ENCODE measurements around the gene RAB11FIP4. TPM values are rescaled to one million over a fixed set of nuclear protein-coding genes. Genes with fewer than 3 reads are reported as not detected.

RAB11FIP4 gene
- total and polyA plus RNA-seq, 2 of the 8 experiments (the other 6 are each of a cell fraction or from before 2014, with no cell fraction given), result 21.7 to 53.2 TPM

- FAIRE-seq (no peak), DNase-seq (ENCODE audit: low read depth in 1 of 2, low spot score in 2 of 2) (peak in 1 of 2 experiments; percentile 79)
- H3K23me2 ChIP-seq (ENCODE audit: low read depth, low read length), result no peaks in the 10 kb centered on the region
- no peak overlapping the region for H2BK20ac ChIP-seq (ENCODE audit: low read length)
- H3K4me1 ChIP-seq (replicated peaks in 1 of 4; ENCODE audit: control insufficient read depth in 3 of 4, insufficient read depth in 4 of 4, low read length in 3 of 4), result peaks cover 0 to 4% (median 2%) of the 10 kb centered on the region in 4 experiments; a peak in 2 of 7 replicates
- H2AK5ac ChIP-seq (ENCODE audit: low read depth, low read length), result no peak overlapping the region
- no peak overlapping the region for H2BK12ac ChIP-seq (ENCODE audit: low read depth, low read length)
- no peak overlapping the region for H3K56ac ChIP-seq (replicated peaks; ENCODE audit: insufficient read length, low read depth, low read length)
- no peak overlapping the region for H3K14ac ChIP-seq (ENCODE audit: insufficient read length)
- no peak overlapping the region for H2BK120ac ChIP-seq (replicated peaks; ENCODE audit: low read depth, low read length)
- ChIA-PET POLR2A (ENCODE audit: partially characterized antibody) (interaction anchor here (1.2 kb wide), 2 partner anchors 10 to 25 kb away, joined by 4 to 6 read pairs; no protein-coding TSS in a partner anchor), CTCF (ENCODE audit: partially characterized antibody) (interaction anchor here (0.5 to 16.9 kb wide), 18 partner anchors 8 to 439 kb away, joined by 3 to 325 read pairs (median 5); no protein-coding TSS in a partner anchor)
- no peaks in the 10 kb centered on the region for H3K27me3 ChIP-seq (replicated peaks in 1 of 4; ENCODE audit: control insufficient read depth in 3 of 4, extremely low read depth in 1 of 4, insufficient read depth in 3 of 4, low read length in 3 of 4)
- no peaks in the 10 kb centered on the region for H3K79me1 ChIP-seq (ENCODE audit: low read depth, low read length)
- no peak overlapping the region for H4K91ac ChIP-seq (replicated peaks; ENCODE audit: insufficient read length, low read length)
- peaks cover 4 to 22% (median 14%) of the 10 kb centered on the region in 4 experiments; a peak in 6 of 8 replicates for H3K36me3 ChIP-seq (ENCODE audit: control insufficient read depth in 2 of 4, insufficient read depth in 4 of 4, low read length in 3 of 4)
- H3K79me2 ChIP-seq (ENCODE audit: control insufficient read depth in 1 of 2, insufficient read depth in 2 of 2, low read length in 2 of 2), result no peaks in the 10 kb centered on the region
- H3K9me3 ChIP-seq (ENCODE audit: insufficient read depth in 2 of 2, low read depth in 1 of 2, low read length in 1 of 2), result no peaks in the 10 kb centered on the region
- no peak overlapping the region for H3K18ac ChIP-seq (ENCODE audit: extremely low read depth, low read length)
- H3K9ac ChIP-seq (replicated peaks in 1 of 4; ENCODE audit: extremely low read depth in 1 of 4, low read depth in 3 of 4, low read length in 3 of 4), result no peak overlapping the region
- no peak overlapping the region for H2BK15ac ChIP-seq (ENCODE audit: low read length)
- WGBS, 2 experiments (ENCODE audit: extremely low coverage in 1 of 2, insufficient coverage in 1 of 2, insufficient read length in 1 of 2, insufficient replicate concordance in 2 of 2, low coverage in 1 of 2, low lambda C conversion rate in 2 of 2, missing lambda C conversion rate in 1 of 2), result 52% methylated on average over 5 of the region's 10 CpGs; no CpG with 5 or more reads in 1 of the 2 experiments
- H2AFZ ChIP-seq (ENCODE audit: low read length), result no peak overlapping the region
- H3K4me2 ChIP-seq (ENCODE audit: insufficient read depth in 1 of 2, low read depth in 2 of 2, low read length in 2 of 2), result no peak overlapping the region
- no peak overlapping the region for H4K8ac ChIP-seq (ENCODE audit: extremely low read depth, insufficient read depth, low read length)
- H3K27ac ChIP-seq (ENCODE audit: low read depth, low read length), result no peak overlapping the region
- no peak overlapping the region for H4K5ac ChIP-seq (ENCODE audit: insufficient read length, low read depth, low read length)
- no peak overlapping the region for H2BK5ac ChIP-seq (ENCODE audit: low read depth, low read length)
- H3K4me3 ChIP-seq (ENCODE audit: extremely low read depth in 1 of 4, insufficient read depth in 2 of 4, low read depth in 3 of 4, low read length in 4 of 4), result no peak overlapping the region
- no peak overlapping the region for H3K4ac ChIP-seq (replicated peaks; ENCODE audit: insufficient read length, low read depth, low read length)
- H3K23ac ChIP-seq (ENCODE audit: insufficient read length), result no peak overlapping the region
- H4K20me1 ChIP-seq (replicated peaks in 1 of 2; ENCODE audit: control insufficient read depth in 1 of 2, insufficient read depth in 2 of 2, low read length in 2 of 2), result no peaks in the 10 kb centered on the region
- TF ChIP-seq POLR2A (IDR thresholded peaks at IDR 0.05; ENCODE audit: control extremely low read depth in 1 of 2, low read depth in 2 of 2, low read length in 2 of 2) (no peak), SP2 (IDR thresholded peaks at IDR 0.05; ENCODE audit: low read length) (no peak), EGR1 (IDR thresholded peaks at IDR 0.05; ENCODE audit: borderline replicate concordance, low read depth, low read length) (peak; percentile 66; the same call in 1 of the 2 replicates), SP1 (IDR thresholded peaks at IDR 0.05; ENCODE audit: low read depth, low read length) (no peak), RAD21 (IDR thresholded peaks at IDR 0.05 in 1 of 2, conservative IDR thresholded peaks at IDR 0.05 in 1 of 2; ENCODE audit: low read depth in 2 of 2, low read length in 2 of 2) (peak; percentile 70 to 84), SIN3A (conservative IDR thresholded peaks at IDR 0.05 in 1 of 2, IDR thresholded peaks at IDR 0.05 in 1 of 2; ENCODE audit: low read depth in 1 of 2, low read length in 2 of 2) (0 out of 4 replicates have a peak, but pooled peaks of 1 of the 2 experiments have one; percentile 34), KDM5A (IDR thresholded peaks at IDR 0.05; ENCODE audit: low read length) (no peak), TCF12 (IDR thresholded peaks at IDR 0.05; ENCODE audit: low read depth, low read length) (0 out of 2 replicates have a peak, but pooled peaks have one; percentile 18), YY1 (IDR thresholded peaks at IDR 0.05; ENCODE audit: low read depth, low read length) (0 out of 2 replicates have a peak, but pooled peaks have one; percentile 16)
- TF ChIP-seq, protein P1, sequence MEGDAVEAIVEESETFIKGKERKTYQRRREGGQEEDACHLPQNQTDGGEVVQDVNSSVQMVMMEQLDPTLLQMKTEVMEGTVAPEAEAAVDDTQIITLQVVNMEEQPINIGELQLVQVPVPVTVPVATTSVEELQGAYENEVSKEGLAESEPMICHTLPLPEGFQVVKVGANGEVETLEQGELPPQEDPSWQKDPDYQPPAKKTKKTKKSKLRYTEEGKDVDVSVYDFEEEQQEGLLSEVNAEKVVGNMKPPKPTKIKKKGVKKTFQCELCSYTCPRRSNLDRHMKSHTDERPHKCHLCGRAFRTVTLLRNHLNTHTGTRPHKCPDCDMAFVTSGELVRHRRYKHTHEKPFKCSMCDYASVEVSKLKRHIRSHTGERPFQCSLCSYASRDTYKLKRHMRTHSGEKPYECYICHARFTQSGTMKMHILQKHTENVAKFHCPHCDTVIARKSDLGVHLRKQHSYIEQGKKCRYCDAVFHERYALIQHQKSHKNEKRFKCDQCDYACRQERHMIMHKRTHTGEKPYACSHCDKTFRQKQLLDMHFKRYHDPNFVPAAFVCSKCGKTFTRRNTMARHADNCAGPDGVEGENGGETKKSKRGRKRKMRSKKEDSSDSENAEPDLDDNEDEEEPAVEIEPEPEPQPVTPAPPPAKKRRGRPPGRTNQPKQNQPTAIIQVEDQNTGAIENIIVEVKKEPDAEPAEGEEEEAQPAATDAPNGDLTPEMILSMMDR (IDR thresholded peaks at IDR 0.05; ENCODE audit: control extremely low read depth in 1 of 3, insufficient read depth in 1 of 3, low read depth in 1 of 3, low read length in 3 of 3), result peak; percentile 65 to 67 (median 65)
Observed at GRCh38 chr17:31533546-31534155, 142.2 kb downstream of the RAB11FIP4 start.
